Upper lobe of right lung (tissue), 1 donor: ENCODE results near the gene CROCC2. TPM values are rescaled to one million over a fixed set of nuclear protein-coding genes. Genes with fewer than 3 reads are reported as not detected.

Experiments used
- ATAC-seq: fragments of 200-7000 bp; cut with Tn5 transposase; one replicate; pipeline ENCODE4 v1.9.1; 2020; ENCODE audit warnings: mild to moderate bottlenecking, moderate library complexity
- DNase-seq: peaks from one replicate; pipeline ENCODE4 v3.0.0-alpha.2; 2020
- H3K27ac ChIP-seq: fragments of 200-600 bp; one replicate; pipeline ENCODE4 v1.8.0; 2022
- H3K27me3 ChIP-seq: fragments of 200-600 bp; one replicate; pipeline ENCODE4 v1.8.0; 2022; ENCODE audit warnings: mild to moderate bottlenecking
- H3K36me3 ChIP-seq: fragments of 200-600 bp; one replicate; pipeline ENCODE4 v1.8.0; 2022
- H3K4me1 ChIP-seq: fragments of 200-600 bp; one replicate; pipeline ENCODE4 v1.8.0; 2022
- H3K4me3 ChIP-seq: fragments of 200-600 bp; one replicate; pipeline ENCODE4 v1.8.0; 2022; ENCODE audit warnings: mild to moderate bottlenecking
- H3K9me3 ChIP-seq: fragments of 200-600 bp; one replicate; pipeline ENCODE4 v1.8.0; 2022
- intact Hi-C: fragments of 100-400 bp; cut with DNase I; formaldehyde crosslinking; loops from one replicate; pipeline ENCODE4 v1.11.0; 2022
- total RNA-seq: library from RNA; stranded (reverse); fragmentation: NEBNext Ultra II Directional; extraction: Animal tissue kit (Norgen Biotek cat#: 25700); gene quantifications from one replicate; pipeline ENCODE4 v1.2.1, GENCODE V29; 2021
- TF ChIP-seq, protein P1 (sequence below): fragments of 200-600 bp; IDR thresholded peaks from one replicate; pipeline ENCODE4 v1.8.0; 2022; ENCODE audit warnings: antibody characterized with exemption
- donor health status: DM: no; HTN: yes; CAD: no; lungs with severe emphysema.

Gene CROCC2
- total RNA-seq, 1 donor from 2014 or later = 0.26 TPM

DNA sequence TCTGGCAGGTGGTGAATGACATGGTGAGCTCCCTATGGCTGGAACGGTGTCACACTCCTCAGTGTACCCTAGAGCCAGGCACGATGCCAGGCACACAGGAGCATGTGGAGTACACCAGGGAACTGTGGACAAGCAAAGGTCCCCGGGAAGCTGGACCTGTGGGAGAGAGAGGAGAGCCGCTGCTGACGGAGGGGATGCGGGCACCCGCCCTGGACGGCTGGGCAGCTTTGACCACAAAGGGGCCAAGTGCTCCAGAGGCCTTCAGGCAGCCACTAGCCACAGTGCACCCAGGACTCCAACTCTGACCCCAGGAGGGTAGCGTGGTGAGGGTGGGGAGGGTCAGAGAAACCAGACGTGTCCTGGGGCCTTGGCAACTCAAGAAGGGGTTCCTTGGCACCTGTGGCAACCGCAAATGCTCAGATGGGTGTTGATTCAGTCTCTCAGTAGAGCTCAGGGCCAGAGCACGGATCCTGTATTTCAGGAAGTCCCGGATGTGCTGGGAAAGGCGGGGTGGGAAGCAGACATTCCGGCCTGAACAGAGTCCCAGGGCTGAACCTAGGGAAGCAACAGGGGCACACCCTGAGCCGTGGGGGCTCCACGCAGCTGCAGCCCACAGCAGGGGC is 7.9 kb upstream of the CROCC2 start:
- Histone ChIP-seq H3K4me3 (no peak overlapping the region), H3K9me3 (no peaks in the 10 kb centered on the region), H3K36me3 (no peaks in the 10 kb centered on the region), H3K27ac (peak overlapping the region; percentile 81), H3K4me1 (peaks cover 15% of the 10 kb centered on the region), H3K27me3 (no peaks in the 10 kb centered on the region)
- DNase-seq = no peak
- ATAC-seq = peak; percentile 30
- intact Hi-C loops = no loop called here
- TF ChIP-seq, protein P1, sequence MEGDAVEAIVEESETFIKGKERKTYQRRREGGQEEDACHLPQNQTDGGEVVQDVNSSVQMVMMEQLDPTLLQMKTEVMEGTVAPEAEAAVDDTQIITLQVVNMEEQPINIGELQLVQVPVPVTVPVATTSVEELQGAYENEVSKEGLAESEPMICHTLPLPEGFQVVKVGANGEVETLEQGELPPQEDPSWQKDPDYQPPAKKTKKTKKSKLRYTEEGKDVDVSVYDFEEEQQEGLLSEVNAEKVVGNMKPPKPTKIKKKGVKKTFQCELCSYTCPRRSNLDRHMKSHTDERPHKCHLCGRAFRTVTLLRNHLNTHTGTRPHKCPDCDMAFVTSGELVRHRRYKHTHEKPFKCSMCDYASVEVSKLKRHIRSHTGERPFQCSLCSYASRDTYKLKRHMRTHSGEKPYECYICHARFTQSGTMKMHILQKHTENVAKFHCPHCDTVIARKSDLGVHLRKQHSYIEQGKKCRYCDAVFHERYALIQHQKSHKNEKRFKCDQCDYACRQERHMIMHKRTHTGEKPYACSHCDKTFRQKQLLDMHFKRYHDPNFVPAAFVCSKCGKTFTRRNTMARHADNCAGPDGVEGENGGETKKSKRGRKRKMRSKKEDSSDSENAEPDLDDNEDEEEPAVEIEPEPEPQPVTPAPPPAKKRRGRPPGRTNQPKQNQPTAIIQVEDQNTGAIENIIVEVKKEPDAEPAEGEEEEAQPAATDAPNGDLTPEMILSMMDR = no peak

DNA sequence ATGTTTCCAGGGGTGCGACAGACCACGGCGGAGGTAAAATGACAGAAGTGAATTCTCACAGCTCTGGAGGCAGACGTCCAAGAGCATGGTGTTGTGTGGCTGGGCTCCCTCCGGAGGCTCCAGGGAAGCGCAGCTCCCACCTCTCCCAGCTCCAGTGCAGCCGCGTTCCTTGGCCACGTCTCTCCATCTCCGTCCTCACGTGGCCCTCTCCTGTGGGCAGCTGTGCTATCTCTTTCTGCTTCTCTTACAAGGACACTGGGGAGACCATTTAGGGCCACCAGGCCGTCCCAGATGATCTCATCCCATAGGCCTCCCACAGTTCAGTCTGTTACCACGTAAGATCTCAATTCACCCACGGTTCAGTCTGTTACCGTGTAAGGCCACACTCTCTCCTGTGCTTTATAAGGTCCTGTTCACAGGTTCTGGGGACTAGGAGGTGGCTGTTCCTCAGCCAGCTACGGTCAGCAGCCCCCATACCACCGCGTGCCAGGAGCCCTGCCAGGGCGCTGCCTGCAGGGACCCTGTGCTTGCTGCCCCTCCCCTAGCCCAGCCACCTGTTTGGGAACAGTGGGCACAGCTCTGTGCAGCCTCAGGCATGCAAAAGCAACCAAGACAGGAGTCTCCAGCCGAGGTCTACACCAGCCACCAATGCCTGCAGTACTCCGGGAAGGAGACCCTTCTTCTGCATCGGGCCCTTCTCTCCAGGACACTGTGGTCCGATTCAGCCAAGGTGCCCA is 7.2 kb upstream of the CROCC2 start:
- Histone ChIP-seq H3K27ac (peak overlapping the region; percentile 81), H3K27me3 (no peaks in the 10 kb centered on the region), H3K36me3 (no peaks in the 10 kb centered on the region), H3K9me3 (no peaks in the 10 kb centered on the region), H3K4me3 (no peak overlapping the region), H3K4me1 (peaks cover 15% of the 10 kb centered on the region)
- intact Hi-C loops = no loop called here
- no peak for ATAC-seq
- TF ChIP-seq, protein P1 = no peak
- DNase-seq = no peak

DNA sequence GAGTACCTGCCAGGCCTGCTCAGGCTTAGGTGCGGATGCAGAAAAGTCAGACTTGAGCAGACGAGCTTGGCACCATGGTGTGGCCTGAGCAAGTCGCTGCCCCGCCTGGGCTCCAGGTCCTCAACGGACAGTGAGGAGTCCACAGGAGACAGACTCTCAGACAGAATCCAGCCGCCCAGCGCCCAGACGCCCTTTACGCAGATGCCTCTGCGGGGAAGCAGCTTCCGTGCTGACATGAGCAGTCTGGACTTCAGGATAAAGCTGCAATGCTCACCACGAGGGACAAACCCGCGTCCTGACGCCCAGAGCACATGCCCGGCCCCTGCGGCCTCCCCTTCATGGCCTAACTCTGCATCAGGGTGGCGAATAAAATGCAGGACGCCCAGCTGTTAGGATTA is 6.7 kb upstream of the CROCC2 start:
- no peaks in the 10 kb centered on the region for H3K9me3 ChIP-seq
- H3K36me3 ChIP-seq = no peaks in the 10 kb centered on the region
- H3K27me3 ChIP-seq = no peaks in the 10 kb centered on the region
- no peak overlapping the region for H3K4me3 ChIP-seq
- peaks cover 15% of the 10 kb centered on the region for H3K4me1 ChIP-seq
- ATAC-seq = no peak
- no peak overlapping the region for H3K27ac ChIP-seq
- no peak for DNase-seq
- TF ChIP-seq, protein P1 = no peak
- intact Hi-C loops = no loop called here

DNA sequence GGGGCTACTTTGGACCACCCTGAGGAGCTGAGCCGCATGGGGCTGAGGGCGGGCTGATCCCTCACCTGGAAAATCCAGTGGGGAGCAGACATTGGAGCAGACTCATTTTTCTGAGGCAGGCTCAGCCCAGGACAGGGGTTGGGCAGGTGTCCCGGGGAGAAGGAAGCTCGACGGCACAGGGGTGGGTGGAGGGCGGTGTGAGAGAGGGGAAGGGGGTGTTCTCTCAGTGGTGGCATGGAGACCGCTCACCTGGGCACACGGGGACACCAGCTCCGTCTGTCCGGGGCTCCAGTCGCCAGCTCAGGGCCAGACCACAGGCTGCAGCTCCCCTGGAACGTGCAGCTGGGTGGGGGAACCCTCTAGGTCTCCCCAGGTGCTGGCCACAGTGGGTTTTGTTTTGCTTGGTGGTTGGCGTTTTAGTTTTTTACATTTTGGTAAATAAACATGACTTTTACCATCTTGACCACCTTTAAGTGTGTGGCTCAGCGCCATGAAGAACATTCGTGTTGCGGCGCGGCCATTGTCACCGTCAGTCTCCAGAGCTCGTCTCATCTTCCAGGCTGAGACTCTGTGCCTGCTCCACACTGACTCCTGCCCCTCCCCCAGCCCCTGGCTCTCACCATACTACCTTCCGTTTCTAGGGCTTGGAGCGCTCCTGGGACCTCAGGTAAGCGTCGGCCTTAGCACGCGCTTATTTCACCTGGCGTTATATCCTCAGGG is 5.8 kb upstream of the CROCC2 start:
- Histone ChIP-seq H3K4me3 (no peak overlapping the region), H3K4me1 (peaks cover 15% of the 10 kb centered on the region), H3K9me3 (no peaks in the 10 kb centered on the region), H3K27ac (no peak overlapping the region), H3K36me3 (no peaks in the 10 kb centered on the region), H3K27me3 (no peaks in the 10 kb centered on the region)
- DNase-seq = no peak
- intact Hi-C loops = no loop called here
- no peak for ATAC-seq
- TF ChIP-seq, protein P1 = no peak

DNA sequence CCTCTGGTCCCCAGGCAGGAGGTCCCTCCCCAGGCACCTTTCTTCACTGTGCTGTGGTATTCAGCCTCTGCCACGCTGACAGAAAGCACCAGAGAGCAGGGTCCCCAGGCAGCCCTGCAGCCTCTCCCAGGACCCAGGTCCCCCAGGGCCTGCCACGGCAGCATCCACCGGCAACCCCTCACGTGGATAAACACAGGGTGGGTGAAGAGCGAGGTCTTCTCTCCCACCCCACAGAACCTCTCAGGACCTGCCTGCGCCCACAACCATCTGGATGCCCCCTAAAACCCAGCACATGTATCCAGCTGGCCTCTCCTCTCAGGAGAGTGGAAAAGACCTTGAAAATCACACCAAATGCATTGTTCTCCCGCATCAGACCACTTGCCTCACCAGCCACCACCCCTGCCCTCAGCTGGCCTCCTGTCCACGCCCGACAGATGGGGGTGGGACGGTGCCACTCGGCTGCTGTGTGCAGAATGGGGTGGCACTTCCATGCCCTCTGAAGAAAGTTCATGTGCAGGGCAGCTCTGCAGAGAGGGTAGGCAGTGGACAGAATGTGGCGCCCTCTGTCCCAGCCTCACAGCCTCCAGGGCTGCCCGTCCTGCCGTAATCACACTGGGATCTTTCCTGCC is 4.0 kb upstream of the CROCC2 start:
- H3K27me3 ChIP-seq = no peaks in the 10 kb centered on the region
- H3K36me3 ChIP-seq = no peaks in the 10 kb centered on the region
- no peak overlapping the region for H3K4me3 ChIP-seq
- intact Hi-C loops = no loop called here
- no peak for ATAC-seq
- no peak overlapping the region for H3K27ac ChIP-seq
- peaks cover 15% of the 10 kb centered on the region for H3K4me1 ChIP-seq
- no peak for DNase-seq
- no peaks in the 10 kb centered on the region for H3K9me3 ChIP-seq
- TF ChIP-seq, protein P1 = no peak
